Activated CD8-positive, alpha-beta T cell treated with anti-CD3 and anti-CD28 coated beads for 36 hours (primary cell): Measurements from ENCODE around the gene TMEM121. TPM values are rescaled to one million over a fixed set of nuclear protein-coding genes. Genes with fewer than 3 reads are reported as not detected.

Experiments used
- ATAC-seq: fragments of 200-7000 bp; cut with Tn5 transposase; one replicate; pipeline ENCODE4 v1.10.0; 2021; ENCODE audit warnings: mild to moderate bottlenecking, moderate library complexity
- CTCF ChIA-PET: fragments of 350-600 bp; sonication (Branson Sonifier 250); formaldehyde crosslinking; loops from one replicate; lab custom pipeline; 2021; ENCODE audit warnings: antibody characterized with exemption; lab: Charles Lee
- POLR2A ChIA-PET: fragments of 350-600 bp; sonication (Branson Sonifier 250); formaldehyde crosslinking; loops from one replicate; lab custom pipeline; 2021; ENCODE audit warnings: antibody characterized with exemption; lab: Charles Lee
- DNase-seq: peaks from one replicate; pipeline ENCODE4 v3.0.0-alpha.2; 2020
- H3K27ac Mint-ChIP-seq: one replicate; pipeline ENCODE4 v1.8.0; 2021; ENCODE audit warnings: mild to moderate bottlenecking, mixed read lengths
- H3K27me3 Mint-ChIP-seq: one replicate; pipeline ENCODE4 v1.8.0; 2021; ENCODE audit warnings: mixed read lengths
- H3K36me3 Mint-ChIP-seq: one replicate; pipeline ENCODE4 v1.8.0; 2021; ENCODE audit warnings: low read depth, mixed read lengths
- H3K4me1 Mint-ChIP-seq: one replicate; pipeline ENCODE4 v1.8.0; 2021; ENCODE audit warnings: low read depth, mixed read lengths
- H3K4me3 Mint-ChIP-seq: one replicate; pipeline ENCODE4 v1.8.0; 2021; ENCODE audit warnings: mild to moderate bottlenecking, moderate library complexity, mixed read lengths
- H3K9me3 Mint-ChIP-seq: one replicate; pipeline ENCODE4 v1.8.0; 2021; ENCODE audit warnings: mixed read lengths
- intact Hi-C: fragments of 100-400 bp; cut with micrococcal nuclease; formaldehyde crosslinking; loops from one replicate; pipeline ENCODE4 v1.10.0; 2022
- total RNA-seq, 2 experiments: library from RNA; stranded (reverse); gene quantifications; one replicate each; pipeline ENCODE4 v1.2.3, GENCODE V29; 2021
- TF ChIP-seq, protein P1 (sequence below): fragments of 200-600 bp; IDR thresholded peaks from one replicate; pipeline ENCODE4 v1.8.0; 2022; ENCODE audit warnings: antibody characterized with exemption, mild to moderate bottlenecking

TMEM121 gene
- total RNA-seq, 2 experiments from 2014 or later = 12.0 to 12.1 TPM

DNA sequence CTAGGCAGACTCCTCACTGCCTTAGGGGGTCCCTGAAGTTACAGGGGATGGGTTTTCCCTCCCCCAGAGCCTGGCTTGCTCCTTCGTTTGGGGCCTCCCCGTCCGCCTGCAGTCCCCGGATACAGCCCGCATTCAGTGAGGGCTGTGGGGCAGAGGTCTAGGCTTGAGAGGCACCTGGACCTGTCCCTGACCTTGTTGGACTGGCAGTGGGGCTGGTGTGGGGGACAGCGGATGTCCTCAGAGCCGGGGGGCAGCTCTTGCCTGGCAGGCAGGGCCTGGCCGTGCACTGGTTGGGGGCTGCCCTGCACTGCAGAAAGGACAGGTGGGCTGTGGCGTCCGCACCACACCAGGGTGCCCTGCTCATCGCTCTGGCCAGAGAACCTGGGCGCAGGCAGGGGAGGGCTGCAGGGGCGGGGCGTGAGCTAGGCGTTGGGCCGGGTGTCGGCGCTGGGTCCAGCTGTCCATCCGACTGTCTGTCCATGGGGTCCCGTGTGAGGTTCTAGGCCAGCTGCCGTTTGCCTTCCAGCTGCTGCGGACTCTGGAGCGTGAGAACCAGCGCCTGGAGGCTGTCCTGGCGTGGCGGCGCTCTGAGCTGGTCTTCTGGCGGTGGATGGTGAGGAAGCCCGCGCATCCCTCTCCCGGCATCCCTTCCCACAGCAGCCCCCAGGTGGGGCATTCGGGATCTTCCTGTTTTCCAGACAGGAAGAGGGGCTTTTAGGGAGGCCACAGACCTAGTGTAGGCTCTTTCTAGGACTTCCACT lies 29.4 kb upstream of the TMEM121 start:
- Mint-ChIP-seq H3K9me3 (no peaks in the 10 kb centered on the region), H3K27me3 (no peaks in the 10 kb centered on the region), H3K4me1 (peaks cover under 1% of the 10 kb centered on the region), H3K36me3 (no peaks in the 10 kb centered on the region), H3K27ac (no peak overlapping the region), H3K4me3 (no peak overlapping the region)
- ChIA-PET POLR2A (interaction anchor here (0.7 to 1.7 kb wide), 4 partner anchors 10 to 14 kb away, joined by 3 to 5 read pairs (median 3); no protein-coding TSS in a partner anchor), CTCF (no interaction called here)
- intact Hi-C loops = no loop called here
- ATAC-seq (no peak), DNase-seq (no peak)
- TF ChIP-seq, protein P1, sequence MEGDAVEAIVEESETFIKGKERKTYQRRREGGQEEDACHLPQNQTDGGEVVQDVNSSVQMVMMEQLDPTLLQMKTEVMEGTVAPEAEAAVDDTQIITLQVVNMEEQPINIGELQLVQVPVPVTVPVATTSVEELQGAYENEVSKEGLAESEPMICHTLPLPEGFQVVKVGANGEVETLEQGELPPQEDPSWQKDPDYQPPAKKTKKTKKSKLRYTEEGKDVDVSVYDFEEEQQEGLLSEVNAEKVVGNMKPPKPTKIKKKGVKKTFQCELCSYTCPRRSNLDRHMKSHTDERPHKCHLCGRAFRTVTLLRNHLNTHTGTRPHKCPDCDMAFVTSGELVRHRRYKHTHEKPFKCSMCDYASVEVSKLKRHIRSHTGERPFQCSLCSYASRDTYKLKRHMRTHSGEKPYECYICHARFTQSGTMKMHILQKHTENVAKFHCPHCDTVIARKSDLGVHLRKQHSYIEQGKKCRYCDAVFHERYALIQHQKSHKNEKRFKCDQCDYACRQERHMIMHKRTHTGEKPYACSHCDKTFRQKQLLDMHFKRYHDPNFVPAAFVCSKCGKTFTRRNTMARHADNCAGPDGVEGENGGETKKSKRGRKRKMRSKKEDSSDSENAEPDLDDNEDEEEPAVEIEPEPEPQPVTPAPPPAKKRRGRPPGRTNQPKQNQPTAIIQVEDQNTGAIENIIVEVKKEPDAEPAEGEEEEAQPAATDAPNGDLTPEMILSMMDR = no peak

DNA sequence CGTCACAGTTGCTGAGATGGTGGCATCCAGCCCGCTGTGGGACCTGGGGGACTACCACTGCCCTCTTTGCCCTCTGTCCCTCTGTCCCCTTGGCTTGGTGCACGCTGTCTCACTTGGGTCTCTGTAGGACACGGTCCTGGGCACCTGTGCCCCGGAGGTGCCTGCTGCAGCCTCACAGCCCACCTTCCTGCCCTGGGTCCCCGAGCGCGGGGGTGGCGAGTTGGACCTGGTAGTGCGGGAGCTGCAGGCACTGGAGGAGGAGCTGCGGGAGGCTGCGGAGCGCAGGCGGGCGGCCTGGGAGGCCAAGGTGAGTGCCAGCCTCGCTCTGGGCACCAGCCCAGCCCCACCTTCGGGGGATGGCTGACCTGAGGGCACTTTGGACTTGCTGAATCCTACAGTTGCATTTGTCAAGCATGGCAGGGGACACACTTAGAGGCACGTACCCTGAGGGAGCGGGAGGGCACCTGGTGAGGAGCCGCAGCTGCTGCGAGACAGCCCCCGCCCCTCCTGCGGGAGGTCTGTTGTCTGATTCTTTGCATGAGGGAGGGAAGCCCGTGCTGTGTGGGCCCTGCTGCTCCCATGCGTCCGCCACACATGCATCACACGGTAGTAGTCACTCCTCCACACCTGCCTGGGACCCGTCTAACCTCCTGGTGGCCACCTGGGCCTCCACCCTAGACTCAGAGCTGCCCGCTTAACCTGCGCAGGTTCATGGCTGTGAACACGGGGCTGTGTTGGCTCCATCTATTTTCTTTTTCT lies 28.5 kb upstream of the TMEM121 start:
- H3K9me3 Mint-ChIP-seq = no peaks in the 10 kb centered on the region
- no peak overlapping the region for H3K4me3 Mint-ChIP-seq
- ATAC-seq (no peak), DNase-seq (no peak)
- POLR2A ChIA-PET = interaction anchor here (0.6 to 1.7 kb wide), 3 partner anchors 9 to 726 kb away, joined by 3 to 5 read pairs (median 3); no protein-coding TSS in a partner anchor
- H3K27me3 Mint-ChIP-seq = peaks cover under 1% of the 10 kb centered on the region
- TF ChIP-seq, protein P1 = no peak
- H3K36me3 Mint-ChIP-seq = no peaks in the 10 kb centered on the region
- H3K27ac Mint-ChIP-seq = no peak overlapping the region
- CTCF ChIA-PET = interaction anchor here (1.1 kb wide), 1 partner anchor 8 kb away, joined by 3 read pairs; no protein-coding TSS in a partner anchor
- no peaks in the 10 kb centered on the region for H3K4me1 Mint-ChIP-seq
- intact Hi-C loops = no loop called here

DNA sequence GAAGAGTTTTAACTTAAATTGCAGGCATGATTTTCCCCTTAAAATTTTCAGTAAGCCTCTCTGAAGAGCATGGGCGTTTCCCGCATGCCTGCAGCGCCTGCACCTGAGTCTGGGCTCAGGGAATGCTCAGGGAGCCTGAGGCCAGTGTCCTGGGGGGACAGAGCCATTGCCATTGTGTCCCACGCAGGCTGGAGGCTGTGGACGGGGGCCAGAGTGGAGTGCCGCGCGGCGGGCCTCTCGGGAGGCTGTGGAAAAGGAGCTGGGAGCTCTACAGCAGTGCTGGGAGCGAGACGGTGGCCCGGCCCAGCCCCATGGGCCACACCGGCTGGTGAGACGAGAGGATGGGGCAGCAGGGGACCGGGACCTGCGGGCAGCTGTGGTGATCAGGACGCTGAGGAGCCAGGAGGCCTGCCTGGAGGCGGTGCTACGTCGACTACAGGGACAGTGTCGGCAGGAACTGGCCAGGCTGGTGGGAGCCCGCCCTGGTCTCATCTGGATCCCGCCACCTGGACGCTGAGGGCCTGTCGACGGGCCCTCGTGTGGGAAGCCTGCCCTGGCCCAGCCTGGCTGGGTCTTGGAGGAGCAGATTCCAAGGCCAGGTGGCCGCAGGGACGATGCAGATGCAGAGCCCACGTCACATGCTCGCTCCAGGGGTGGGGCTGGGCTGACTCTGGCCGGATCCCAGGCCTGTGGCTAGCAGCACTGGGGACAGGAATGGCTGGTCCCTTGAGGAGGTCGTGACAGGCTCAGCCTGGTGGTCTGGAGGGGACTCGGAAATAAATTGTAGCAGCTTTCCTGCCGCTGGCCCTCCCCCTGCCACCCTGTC lies 27.7 kb upstream of the TMEM121 start:
- no peak overlapping the region for H3K27ac Mint-ChIP-seq
- no peaks in the 10 kb centered on the region for H3K36me3 Mint-ChIP-seq
- no peak overlapping the region for H3K4me3 Mint-ChIP-seq
- ATAC-seq = no peak
- ChIA-PET CTCF (interaction anchor here (1.1 kb wide), 1 partner anchor 9 kb away, joined by 3 read pairs; no protein-coding TSS in a partner anchor), POLR2A (interaction anchor here (1.7 kb wide), 1 partner anchor 9 kb away, joined by 5 read pairs; no protein-coding TSS in a partner anchor)
- DNase-seq = no peak
- no peaks in the 10 kb centered on the region for H3K9me3 Mint-ChIP-seq
- H3K27me3 Mint-ChIP-seq = peaks cover 1% of the 10 kb centered on the region
- TF ChIP-seq, protein P1 = no peak
- H3K4me1 Mint-ChIP-seq = no peaks in the 10 kb centered on the region
- intact Hi-C loops = no loop called here

DNA sequence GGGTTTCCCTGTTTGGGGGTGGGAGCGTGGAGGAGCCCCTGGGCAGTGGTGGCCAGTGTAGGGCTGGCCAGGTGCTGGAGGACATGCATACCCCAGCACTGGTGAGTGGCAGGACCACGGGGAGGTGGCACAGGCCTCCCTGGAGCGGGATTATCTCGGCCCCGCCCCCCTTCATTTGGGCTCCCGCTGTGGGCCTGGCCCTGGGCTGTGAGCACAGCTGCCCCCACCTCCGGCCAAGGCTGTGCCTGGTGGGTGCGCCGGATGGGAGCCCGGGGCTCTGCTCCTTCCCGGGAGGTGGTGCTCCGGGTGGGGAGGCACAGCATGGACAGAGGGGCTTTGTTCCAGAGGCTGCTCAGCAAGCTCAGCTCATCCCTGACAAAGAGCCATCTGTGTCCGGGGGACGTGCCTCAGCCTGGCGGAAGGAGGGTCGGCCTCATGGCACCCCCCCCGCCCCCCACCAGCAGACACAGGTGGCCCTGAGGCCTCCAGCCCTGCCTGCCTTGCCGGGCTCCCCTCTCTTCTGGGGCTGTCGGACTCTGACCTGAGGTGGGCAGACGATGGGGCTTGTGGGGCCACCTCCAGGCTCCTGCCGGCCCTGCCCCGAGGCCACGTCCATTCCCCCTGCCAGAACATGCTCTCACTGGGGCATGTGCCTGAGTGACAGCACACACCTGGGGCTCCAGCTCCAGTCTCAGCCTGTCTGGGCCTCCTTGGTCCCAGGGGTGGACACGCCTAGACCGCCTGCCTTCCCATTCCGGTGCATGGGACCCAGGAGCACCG lies 26.9 kb upstream of the TMEM121 start:
- Mint-ChIP-seq H3K9me3 (no peaks in the 10 kb centered on the region), H3K36me3 (no peaks in the 10 kb centered on the region), H3K4me3 (no peak overlapping the region), H3K4me1 (no peaks in the 10 kb centered on the region), H3K27me3 (peaks cover 1% of the 10 kb centered on the region), H3K27ac (no peak overlapping the region)
- CTCF ChIA-PET = no interaction called here
- POLR2A ChIA-PET = no interaction called here
- ATAC-seq = no peak
- DNase-seq = no peak
- TF ChIP-seq, protein P1 = no peak
- intact Hi-C loops = no loop called here
